Fibroblast of villous mesenchyme (primary cell): Measurements from ENCODE around the gene CSH1. TPM values are rescaled to one million over a fixed set of nuclear protein-coding genes. Genes with fewer than 3 reads are reported as not detected.
"Not testable (repeated sequence)": the region's sequence is repeated elsewhere in the genome, so short reads cannot be mapped to it uniquely, and the experiment has no call there.

Source experiments
- DNase-seq: peaks from one replicate; pipeline ENCODE4 v3.0.0-alpha.2; 2010; ENCODE audit warnings: low read depth
- H3K4me3 ChIP-seq: 2 replicates; pipeline ENCODE4 v1.5.1; 2011; ENCODE audit warnings: low read depth, mild to moderate bottlenecking, low read length
- CTCF ChIP-seq: IDR thresholded peaks from 2 replicates; pipeline ENCODE4 v1.5.1; 2012; ENCODE audit warnings: low read depth, mild to moderate bottlenecking, low read length; ENCODE audit not compliant: insufficient read depth
- total RNA-seq: library from RNA; depleted of rRNA; stranded (reverse); fragments of >200 nt; gene quantifications from 2 replicates; pipeline ENCODE4 v1.2.3, GENCODE V29; 2012

Gene CSH1
- not detected in 2 replicates for total RNA-seq

GRCh38 chr17:63896524-63897354 lies at the start of gene CSH1:
Gene CSH1 (minus strand): TSS chr17:63896574. CDS start chr17:63896511, 63 bp downstream.
- DNase-seq, H3K4me3 ChIP-seq: not testable (repeated sequence)

- no peak for DNase-seq
- H3K4me3 ChIP-seq = no peak overlapping the region
- no peak for TF ChIP-seq CTCF
Measured at GRCh38 chr17:63945784-63946439, 49.5 kb upstream of the CSH1 start.

- DNase-seq = no peak
- no peak overlapping the region for H3K4me3 ChIP-seq
- TF ChIP-seq CTCF = no peak
Measured at GRCh38 chr17:63944736-63945499, 48.5 kb upstream of the CSH1 start.

- H3K4me3 ChIP-seq = no peak overlapping the region
- no peak for DNase-seq
- TF ChIP-seq CTCF = peak; percentile 24
Measured at GRCh38 chr17:63943745-63944144, 47.4 kb upstream of the CSH1 start.

- no peak overlapping the region for H3K4me3 ChIP-seq
- no peak for DNase-seq
- TF ChIP-seq CTCF = no peak
Measured at GRCh38 chr17:63942309-63942985, 46.1 kb upstream of the CSH1 start.

GRCh38 chr17:63941751-63942150 lies 45.4 kb upstream of the CSH1 start:
- H3K4me3 ChIP-seq = no peak overlapping the region
- no peak for DNase-seq
- no peak for TF ChIP-seq CTCF
